Endothelial cell of umbilical vein (primary cell): ENCODE data around the gene SYAP1.

Source experiments
- EZH2 ChIP-seq: IDR thresholded peaks from 2 replicates; pipeline ENCODE4 v1.6.1; 2012; ENCODE audit warnings: borderline replicate concordance, low read depth, mild to moderate bottlenecking, moderate library complexity, low read length, inconsistent platforms; ENCODE audit not compliant: severe bottlenecking
- FOS ChIP-seq: IDR thresholded peaks from 2 replicates; pipeline ENCODE4 v1.6.1; 2011; ENCODE audit warnings: mild to moderate bottlenecking, low read length, moderate library complexity, borderline replicate concordance; ENCODE audit not compliant: insufficient read depth
- GATA2 ChIP-seq: IDR thresholded peaks from 2 replicates; pipeline ENCODE4 v1.7.0; 2011; ENCODE audit warnings: low read depth, mild to moderate bottlenecking, moderate library complexity, mixed read lengths, low read length; ENCODE audit not compliant: insufficient read length, insufficient read depth
- JUN ChIP-seq: IDR thresholded peaks from 2 replicates; pipeline ENCODE4 v1.6.1; 2011; ENCODE audit warnings: borderline replicate concordance, low read depth; ENCODE audit not compliant: insufficient read length, insufficient read depth
- POLR2A ChIP-seq: IDR thresholded peaks from 2 replicates; pipeline ENCODE4 v1.6.1; 2012; ENCODE audit warnings: low read depth, mild to moderate bottlenecking, control low read depth, low read length
- POLR2AphosphoS5 ChIP-seq: IDR thresholded peaks from 2 replicates; pipeline ENCODE4 v1.6.1; 2012; ENCODE audit warnings: low read depth, mild to moderate bottlenecking, control low read depth, low read length, moderate library complexity; ENCODE audit not compliant: insufficient read depth
- TF ChIP-seq, protein P1 (sequence below), 2 donors: IDR thresholded peaks; 1 replicate in 1 of 2; 2 replicates in 1 of 2; pipeline ENCODE4 v1.5.1; 2011; ENCODE audit warnings: low read length in 2 of 2, mild to moderate bottlenecking in 2 of 2, moderate library complexity in 2 of 2, control low read depth in 1 of 2, inconsistent platforms in 1 of 2, low read depth in 1 of 2; ENCODE audit not compliant: insufficient read depth in 1 of 2; ENCODE audit errors: extremely low read depth in 1 of 2

- TF ChIP-seq GATA2 = no peak
- no peak for TF ChIP-seq EZH2
- peak; percentile 13 for TF ChIP-seq POLR2AphosphoS5
- TF ChIP-seq POLR2A = no peak
- TF ChIP-seq, protein P1, sequence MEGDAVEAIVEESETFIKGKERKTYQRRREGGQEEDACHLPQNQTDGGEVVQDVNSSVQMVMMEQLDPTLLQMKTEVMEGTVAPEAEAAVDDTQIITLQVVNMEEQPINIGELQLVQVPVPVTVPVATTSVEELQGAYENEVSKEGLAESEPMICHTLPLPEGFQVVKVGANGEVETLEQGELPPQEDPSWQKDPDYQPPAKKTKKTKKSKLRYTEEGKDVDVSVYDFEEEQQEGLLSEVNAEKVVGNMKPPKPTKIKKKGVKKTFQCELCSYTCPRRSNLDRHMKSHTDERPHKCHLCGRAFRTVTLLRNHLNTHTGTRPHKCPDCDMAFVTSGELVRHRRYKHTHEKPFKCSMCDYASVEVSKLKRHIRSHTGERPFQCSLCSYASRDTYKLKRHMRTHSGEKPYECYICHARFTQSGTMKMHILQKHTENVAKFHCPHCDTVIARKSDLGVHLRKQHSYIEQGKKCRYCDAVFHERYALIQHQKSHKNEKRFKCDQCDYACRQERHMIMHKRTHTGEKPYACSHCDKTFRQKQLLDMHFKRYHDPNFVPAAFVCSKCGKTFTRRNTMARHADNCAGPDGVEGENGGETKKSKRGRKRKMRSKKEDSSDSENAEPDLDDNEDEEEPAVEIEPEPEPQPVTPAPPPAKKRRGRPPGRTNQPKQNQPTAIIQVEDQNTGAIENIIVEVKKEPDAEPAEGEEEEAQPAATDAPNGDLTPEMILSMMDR (IDR thresholded peaks at IDR 0.05; ENCODE audit: extremely low read depth in 1 of 2, insufficient read depth in 1 of 2, low read depth in 1 of 2, low read length in 2 of 2) = no peak
- no peak for TF ChIP-seq JUN
- no peak for TF ChIP-seq FOS
These were observed 7.4 kb upstream of the SYAP1 start for GRCh38 chrX:16711893-16712547.
